CD4-positive, alpha-beta T cell treated with Interferon alpha-2 for 1 hour (primary cell): ENCODE measurements around the gene SYT1.

ENCODE experiments used
- DNase-seq, 2 donors: peaks; one replicate each; pipeline ENCODE4 v3.0.0-alpha.2; 2020 to 2022

SYT1 gene

DNA sequence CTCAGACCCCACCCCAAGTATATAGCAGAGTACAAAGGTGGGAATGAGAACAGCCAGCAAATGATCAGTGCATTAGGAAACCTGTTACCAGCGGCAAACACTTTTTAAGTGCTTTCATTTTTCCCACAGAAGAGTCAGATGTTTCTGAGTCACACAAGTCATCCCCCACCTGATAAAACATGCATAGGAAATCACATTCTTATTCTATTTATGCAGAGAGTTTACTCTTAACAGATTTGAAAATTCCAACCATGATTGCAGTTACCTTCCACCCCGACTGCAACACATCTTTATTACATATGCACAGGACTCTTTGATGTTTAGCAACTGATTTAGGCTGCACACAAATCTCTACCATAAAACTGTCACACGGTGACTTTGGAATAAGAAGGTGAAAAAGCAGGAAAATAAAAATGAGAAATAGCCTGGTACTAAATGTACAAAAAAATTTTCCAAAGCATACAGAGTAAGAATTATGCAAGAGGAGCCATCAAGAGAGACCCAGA is 589.8 kb downstream of the SYT1 start:
- no peak for DNase-seq

DNA sequence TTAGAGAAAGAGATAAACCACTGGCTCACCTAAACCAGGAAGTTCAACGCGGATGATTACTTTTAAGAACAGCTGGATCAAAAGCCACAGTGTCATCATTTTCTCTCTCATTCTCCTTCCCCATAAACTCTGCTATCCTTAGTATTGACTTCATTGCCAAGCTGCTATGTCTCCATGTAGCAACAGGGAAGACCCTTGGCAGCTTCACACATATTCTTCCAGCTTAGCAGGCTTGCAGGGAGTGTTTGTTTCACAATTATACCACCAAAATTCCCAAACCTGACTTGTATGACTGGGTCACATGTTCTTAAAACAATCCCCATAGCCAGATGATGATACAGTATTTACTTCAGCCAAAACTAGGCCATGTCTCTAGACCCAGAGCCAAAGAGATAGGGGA is 590.7 kb downstream of the SYT1 start:
- DNase-seq: no peak

- no peak for DNase-seq
These were observed 617.7 kb downstream of the SYT1 start for GRCh38 chr12:79482323-79482722.

DNA sequence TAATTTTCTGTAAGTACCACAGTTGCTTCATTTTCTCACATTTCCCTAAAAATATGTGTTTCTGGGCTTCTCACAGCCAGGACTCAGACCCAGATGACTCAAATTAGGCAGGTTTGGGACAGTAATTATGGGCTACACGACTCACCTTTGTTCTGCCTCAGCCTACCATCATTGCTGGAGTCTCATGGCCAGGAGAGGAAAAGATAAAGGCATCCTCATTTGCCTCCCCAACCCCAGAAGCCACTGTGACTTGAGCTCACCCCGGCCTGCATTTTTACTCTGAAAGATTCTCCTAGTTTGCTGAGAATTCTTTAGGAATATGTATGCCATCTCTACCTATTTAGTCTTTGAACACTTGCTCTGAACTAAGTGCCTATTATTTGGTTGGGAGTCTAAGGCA is 618.3 kb downstream of the SYT1 start:
- DNase-seq: no peak

DNA sequence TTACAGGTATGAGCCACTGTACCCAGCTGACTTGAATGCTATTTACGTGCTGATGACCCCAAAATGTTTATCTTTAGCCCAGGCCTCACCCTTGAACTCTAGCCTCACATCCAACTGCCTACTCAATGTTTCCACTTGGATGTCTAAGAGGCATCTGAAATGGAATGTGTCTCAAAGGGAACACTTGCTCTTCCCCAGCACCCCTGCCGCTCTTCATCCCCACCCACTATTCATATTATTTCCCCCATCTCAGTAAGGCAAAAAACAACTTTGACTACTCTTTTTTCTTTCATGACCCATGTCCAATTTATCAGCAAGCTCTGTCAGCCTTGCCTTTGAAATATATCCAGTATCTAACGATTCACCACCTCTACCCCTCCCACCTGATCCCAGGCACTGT is 621.6 kb downstream of the SYT1 start:
- DNase-seq: no peak

GRCh38 chr12:79487386-79488110 is 623.0 kb downstream of the SYT1 start:
- no peak for DNase-seq
